ENCODE measurements around the gene EIF1AY.
A peak's percentile ranks its signal among the peaks of the same experiment; 100 is the strongest.
"Not testable (repeated sequence)": the region's sequence is repeated elsewhere in the genome, so short reads cannot be mapped to it uniquely, and the experiment has no call there.

EIF1AY gene, protein sequence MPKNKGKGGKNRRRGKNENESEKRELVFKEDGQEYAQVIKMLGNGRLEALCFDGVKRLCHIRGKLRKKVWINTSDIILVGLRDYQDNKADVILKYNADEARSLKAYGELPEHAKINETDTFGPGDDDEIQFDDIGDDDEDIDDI

DNA sequence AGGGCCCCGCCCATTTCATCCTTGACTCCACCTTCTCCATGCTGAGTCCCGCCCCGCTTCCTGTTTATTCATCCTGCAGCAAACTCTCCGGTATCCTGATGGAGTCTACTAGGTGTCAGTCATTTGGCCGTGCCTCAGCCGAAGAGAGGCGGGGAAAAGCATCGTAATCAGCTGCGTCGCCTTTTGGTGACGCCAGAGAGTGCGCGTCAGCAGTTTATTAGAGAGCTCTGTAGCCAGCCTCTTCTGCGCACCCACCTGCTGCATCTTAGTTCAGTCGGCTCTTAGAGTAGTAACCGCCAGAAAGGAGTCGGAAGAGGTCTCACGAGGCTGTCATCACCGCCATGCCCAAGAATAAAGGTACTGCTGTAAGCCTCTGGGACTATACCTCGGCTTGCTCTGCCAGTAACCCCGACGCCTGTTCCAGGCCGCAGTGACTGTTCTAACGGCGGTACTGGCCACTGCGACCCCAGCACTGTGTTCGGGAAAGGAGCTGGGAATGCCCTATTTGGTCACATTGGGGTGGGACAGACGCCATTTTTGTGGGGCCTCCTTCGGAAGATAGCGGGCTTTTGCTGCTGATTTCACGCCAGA is at the start of gene EIF1AY:
Gene EIF1AY, plus strand, starts transcription at position 246 of the 591 bp plus-strand sequence. Its CDS starts 96 bp downstream, at position 342.
- DNase-seq (ENCODE audit: low read depth), result peak; percentile 71

DNA sequence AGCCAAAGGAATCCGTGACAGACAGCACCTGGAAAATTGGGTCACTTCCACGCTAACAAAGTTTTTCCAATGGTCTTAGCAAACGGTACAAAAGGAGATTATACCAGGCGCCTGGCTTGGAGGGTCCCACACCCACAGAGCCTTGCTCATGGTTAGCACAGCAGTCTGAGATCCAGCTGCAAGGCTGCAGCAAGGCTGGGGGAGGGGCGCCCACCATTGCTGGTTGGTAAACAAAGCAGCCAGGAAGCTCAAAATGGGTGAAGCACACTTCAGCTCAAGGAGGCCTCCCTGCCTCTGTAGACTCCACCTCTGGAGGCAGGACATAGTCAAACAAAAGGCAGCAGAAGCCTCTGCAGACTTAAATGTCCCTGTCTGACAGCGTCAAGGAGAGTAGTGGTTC is 47.1 kb upstream of the EIF1AY start:
- DNase-seq (ENCODE audit: low read depth), result no peak

DNA sequence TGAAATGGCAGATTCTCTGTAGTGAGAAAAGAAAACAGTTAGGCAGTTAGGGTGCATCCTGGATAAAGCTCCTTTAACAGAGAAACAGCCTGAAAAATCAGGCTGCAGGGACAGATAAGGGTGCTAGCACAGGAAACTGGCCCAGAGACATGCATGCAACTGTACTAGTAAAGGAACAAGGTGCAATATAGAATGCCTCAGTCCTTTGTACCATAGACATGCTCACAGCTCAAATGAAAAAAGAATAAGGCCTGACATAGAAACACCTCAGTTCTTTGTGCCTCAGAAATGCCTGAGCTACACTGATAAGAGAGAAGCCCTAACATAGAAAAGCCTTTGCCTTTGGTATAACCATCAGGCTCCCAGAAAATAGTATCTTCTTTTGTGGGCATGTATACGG is 37.4 kb upstream of the EIF1AY start:
- no peak for DNase-seq (ENCODE audit: low read depth)

DNA sequence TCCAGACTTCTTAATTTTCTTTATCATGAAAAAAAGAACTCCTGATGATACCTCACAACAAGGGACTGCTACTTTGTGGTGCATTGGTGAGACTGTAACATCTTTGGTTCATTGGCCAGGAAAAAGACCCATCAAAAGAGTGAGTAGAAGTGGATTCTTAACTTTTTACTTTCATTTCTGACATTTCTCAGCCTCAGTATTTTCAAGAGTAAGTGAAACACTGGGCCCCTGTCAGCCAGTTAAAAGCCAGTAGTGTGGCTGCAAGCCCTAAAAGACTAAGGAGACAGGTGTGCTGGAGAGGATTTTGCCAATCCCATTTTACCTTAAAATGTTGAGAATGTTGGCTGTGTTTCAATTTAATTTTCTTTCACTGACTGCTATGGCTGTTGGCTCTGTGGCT is 36.6 kb upstream of the EIF1AY start:
- DNase-seq (ENCODE audit: low read depth), result no peak

DNA sequence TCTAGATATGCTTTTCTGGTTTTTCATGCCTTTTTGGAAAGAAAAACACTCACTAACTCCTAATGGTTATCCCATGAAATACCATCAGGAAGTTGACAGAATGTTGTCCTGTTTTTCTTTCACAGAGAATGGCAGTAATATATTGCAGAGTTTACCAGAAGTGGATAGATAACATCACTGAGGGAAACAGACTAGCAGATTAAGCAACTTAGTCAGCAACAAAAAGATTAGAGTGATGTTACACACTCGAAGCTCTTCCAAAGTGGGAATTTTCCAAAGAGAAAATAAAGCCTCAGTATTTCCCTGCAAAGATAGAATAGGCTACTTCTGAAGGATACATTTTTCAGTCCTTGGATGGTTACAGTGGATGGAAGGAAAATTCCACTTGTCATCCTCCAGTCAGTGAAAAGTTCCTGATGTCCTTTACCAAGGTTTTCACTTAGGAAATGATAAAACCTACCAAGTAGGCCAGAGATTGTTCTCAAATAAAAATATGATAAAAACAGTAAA is 31.1 kb upstream of the EIF1AY start:
- no peak for DNase-seq (ENCODE audit: low read depth)

DNA sequence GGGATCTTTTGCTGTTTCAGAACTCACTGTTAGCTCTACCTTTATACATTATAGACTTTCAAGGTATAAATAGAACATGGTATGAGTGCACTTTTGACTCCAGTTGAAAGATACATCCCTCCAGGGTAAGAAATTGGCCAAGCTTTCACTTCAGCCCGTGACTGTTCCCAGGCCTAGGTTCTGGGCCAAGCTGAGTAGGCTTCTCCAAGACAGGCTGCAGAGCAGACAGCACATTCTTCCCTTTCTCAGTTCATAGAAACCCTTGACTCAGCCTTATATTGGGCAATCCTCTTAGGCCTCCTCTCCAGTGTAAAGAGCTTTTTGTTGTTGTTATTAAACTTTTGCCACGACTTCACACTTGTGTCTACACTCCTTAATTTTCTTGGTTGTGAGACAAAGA is 29.5 kb upstream of the EIF1AY start:
- no peak for DNase-seq (ENCODE audit: low read depth)

DNA sequence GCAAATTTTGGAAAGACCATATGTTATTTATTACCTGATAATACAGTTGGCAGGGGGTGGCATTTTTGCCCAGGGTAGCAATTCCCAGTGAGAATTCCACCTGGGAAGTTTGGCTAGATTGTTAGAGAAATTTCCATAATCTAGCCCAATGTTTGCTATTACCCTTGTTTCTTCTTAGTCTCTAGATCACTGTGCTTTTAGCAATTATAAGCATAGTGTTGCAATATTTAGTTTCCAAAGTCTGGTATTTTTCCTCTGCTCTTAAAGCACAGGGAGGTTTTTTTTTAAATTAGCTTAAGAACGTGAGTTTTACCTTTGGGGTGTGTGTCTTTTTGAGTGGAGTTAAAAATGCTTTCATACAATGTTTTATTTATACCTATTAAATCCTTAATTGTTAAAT is 26.3 kb upstream of the EIF1AY start:
- DNase-seq (ENCODE audit: low read depth), result no peak

DNA sequence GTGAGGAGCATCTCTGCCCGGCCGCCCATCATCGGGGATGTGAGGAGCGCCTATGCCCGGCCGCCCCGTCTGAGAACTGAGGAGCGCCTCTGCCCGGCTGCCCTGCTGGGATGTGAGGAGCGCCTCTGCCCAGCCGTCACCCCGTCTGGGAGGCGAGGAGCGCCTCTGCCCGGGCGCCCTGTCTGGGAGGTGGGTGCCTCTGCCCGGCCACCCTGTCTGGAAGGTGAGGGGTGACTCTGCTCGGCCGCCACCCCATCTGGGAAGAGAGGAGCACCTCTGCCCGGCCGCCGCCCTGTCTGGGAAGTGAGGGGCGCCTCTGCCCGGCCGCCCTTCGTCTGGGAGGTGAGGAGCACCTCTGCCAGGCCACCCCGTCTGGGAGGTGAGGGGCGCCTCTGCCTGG is 23.7 kb upstream of the EIF1AY start:
- DNase-seq (ENCODE audit: low read depth), result no peak

DNA sequence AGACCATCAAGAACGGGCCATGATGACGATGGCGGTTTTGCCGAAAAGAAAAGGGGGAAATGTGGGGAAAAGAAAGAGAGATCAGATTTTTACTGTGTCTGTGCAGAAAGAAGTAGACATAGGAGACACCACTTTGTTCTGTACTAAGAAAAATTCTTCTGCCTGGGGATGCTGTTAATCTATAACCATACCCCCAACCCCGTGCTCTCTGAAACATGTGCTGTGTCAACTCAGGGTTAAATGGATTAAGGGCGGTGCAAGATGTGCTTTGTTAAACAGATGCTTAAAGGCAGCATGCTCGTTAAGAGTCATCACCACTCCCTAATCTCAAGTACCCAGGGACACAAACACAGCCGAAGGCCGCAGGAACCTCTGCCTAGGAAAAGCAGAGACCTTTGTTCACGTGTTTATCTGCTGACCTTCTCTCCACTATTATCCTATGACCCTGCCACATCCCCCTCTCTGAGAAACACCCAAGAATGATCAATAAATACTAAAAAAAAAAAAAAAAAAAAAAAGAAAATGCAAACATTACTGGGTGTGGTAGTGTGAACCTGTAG is 22.7 kb upstream of the EIF1AY start:
- DNase-seq (ENCODE audit: low read depth), result not testable (repeated sequence)

DNA sequence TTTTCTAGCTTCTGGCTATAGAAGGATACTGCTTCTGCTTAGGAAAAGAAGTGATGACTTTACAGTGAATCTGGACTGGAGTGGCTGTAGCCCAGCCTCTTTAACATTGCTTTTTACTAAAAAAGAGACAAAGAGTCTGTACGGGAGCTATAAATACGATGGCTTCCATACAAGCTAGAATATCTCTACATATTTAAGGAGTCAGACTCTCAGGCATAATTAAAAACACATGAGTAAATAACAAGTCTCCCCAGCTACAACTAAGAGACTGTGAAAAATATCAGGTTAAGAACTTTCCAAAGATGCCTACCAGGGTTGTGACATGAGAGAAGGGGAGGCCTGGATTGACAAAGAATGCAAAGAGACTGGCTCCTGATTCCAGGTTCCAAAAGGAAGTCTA is 19.8 kb upstream of the EIF1AY start:
- no peak for DNase-seq (ENCODE audit: low read depth)

DNA sequence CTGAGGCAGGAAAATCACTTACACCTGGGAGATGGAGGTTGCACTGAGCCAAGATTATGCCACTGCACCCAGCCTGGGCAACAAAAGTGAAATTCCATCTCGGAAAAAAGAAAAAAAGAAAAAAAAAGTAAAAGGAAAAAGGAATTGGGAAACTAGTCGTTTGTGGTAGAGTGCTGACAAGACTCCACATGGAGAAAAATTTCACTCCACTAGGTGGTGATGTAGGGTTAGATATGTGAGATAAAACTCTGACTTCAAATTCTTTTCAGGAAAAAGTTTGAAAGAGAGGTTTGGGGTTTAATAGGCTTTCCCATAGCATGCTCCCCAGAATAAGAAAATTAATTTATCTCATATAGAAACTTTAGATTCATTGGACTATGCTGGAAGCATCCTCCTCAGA is 16.9 kb upstream of the EIF1AY start:
- DNase-seq (ENCODE audit: low read depth), result no peak

DNA sequence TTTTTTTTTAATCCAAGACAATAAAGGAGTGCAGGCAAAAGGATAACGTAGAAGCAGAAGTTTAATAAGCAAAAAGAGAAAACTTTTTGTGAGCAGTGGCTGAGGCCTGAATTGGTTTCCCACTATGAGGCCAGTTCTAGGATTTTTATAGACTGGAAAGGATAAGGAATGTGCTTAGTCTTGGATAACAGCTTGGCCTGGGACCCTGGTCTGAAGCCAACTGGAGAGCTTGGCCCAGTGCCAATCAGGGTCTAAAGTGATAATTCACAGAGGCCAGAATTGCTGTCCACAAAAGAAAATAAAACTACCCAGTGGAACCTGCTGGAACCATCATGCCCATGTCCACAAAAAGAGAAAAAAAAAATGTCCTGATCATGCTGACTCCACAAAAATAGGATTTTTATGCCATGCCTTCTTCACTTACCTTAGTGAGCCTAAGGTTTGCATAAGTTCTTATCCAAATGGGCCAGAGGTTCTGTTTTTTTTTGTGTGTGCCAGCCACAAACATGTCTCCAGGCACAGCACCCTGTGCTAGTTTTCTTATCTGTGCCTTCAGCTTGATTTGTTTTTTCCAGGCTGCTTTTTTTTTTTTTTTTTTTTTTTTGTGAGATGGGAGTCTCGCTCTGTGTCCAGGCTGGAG is 15.6 kb upstream of the EIF1AY start:
- no peak for DNase-seq (ENCODE audit: low read depth)

DNA sequence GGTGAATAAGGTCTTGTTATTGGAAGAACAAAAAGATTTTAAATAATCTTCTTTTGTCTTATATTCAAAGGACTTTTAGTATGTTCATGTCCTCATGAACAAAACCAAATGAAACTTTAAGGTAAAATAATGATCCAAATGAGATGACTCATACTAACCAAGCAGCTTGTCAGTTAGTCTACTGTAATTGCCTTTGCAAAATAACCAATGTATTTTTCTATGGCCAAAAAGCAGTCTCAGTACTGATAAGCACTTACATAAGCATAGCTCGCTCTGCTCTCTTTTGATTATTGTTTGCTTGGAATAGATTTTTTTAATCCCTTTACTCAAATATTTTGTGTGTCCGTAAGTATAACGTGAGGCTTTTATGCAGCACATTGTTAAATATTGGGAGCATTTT is 4.3 kb upstream of the EIF1AY start:
- DNase-seq (ENCODE audit: low read depth), result no peak

DNA sequence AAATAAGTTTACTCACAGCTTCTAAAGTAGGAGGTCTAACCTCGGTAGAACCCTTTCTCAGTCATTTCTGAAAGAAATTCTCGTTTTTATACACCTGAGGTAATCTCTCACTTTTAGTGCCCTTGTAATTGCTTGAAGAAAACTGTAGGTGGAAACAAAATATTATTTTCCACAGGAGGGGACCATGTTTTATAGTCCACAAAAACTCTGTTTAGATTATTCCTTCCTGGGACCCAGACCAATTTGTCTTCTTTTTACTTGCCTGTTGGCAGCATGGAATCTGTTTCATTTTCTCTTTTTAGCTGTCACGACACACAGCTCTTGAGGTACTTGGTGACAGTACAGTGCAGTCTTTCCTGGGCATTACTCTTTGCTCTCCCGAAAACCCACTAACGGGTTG is 930 bp downstream of the EIF1AY start:
- DNase-seq (ENCODE audit: low read depth), result no peak

DNA sequence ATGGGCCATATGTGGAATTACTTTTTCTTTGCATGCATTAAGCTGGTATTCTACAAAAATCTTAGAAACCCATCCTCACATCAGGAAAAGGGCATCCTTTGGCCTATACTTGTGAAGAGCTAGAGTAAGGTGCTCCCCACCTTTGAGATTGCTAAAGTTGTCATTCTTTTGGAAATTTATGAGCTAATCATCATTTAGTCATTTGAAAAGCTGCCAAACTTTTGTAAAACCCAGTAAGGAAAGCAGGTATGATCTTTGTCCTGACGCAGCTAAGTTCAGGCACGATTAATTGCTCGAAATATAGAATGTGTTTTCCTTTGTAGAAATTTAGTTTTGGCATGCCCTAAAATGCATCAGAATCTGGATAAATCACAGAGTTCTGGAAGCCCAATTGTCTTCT is 2.6 kb downstream of the EIF1AY start:
- no peak for DNase-seq (ENCODE audit: low read depth)

DNA sequence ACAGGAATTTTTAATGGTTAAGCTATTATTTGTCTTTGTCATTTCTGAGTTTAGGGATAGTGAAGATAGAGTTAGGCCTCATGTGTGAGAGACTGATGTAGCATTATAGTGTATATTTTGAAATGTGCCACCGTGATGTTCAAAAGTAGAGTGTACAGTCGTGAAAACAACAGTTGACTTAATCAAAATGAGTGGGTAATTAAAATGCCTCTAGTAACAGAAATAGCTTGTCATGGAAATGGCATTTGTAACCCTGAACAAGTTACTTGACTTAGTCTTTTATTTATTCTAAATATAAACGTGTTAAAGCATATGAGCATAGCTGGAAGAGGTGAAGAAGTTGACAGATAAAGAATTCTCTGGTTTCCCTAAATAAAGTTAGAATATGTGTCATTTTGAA is 6.1 kb downstream of the EIF1AY start:
- no peak for DNase-seq (ENCODE audit: low read depth)

DNA sequence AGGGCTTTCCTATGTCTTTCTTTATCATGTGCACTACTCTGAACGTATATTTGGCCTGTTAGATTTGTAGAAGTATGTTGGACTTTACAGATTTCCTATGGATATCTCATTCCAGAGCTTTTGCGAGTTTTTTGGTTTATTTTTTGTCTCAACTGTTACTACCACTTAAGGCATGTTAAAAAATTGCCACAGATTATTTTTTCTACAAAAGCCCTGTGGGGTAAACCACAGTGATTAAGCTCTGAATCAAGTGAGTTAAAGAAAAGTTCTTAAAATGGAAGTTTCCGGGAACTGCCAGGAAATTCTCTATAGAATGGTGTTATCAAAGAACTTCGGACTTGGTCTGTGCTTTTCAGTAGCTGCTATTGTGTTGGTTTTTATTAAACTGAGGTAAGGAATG is 10.6 kb downstream of the EIF1AY start:
- DNase-seq (ENCODE audit: low read depth), result no peak
